Adrenal gland (tissue), 12 donors: Measurements from ENCODE around the gene ALDH3B2. TPM values are rescaled to one million over a fixed set of nuclear protein-coding genes. Genes with fewer than 3 reads are reported as not detected.
"Not testable (repeated sequence)": the region's sequence is repeated elsewhere in the genome, so short reads cannot be mapped to it uniquely, and the experiment has no call there.

Experiments
- DNase-seq, 7 donors: peaks; one replicate each; pipeline ENCODE4 v3.0.0-alpha.2; 2019 to 2020
- H3K27ac ChIP-seq, 5 donors: fragments of 200-600 bp; sonication (generic) in 4 of 5; 1 replicate in 3 of 5; 2 replicates in 2 of 5; pipeline versions ENCODE4 v1.5.1 to v1.8.0; 2016 to 2020; ENCODE audit warnings: mild to moderate bottlenecking in 1 of 5
- H3K27me3 ChIP-seq: fragments of 200-600 bp; 2 replicates; pipeline ENCODE4 v1.8.0; 2021
- H3K36me3 ChIP-seq, 2 donors: fragments of 200-600 bp; replicated peaks in 1 of 2; 1 replicate in 1 of 2; 2 replicates in 1 of 2; pipeline versions ENCODE4 v1.5.1 to v1.8.0; 2018 to 2022
- H3K4me1 ChIP-seq, 2 donors: fragments of 200-600 bp; replicated peaks in 1 of 2; 1 replicate in 1 of 2; 2 replicates in 1 of 2; pipeline versions ENCODE4 v1.5.1 to v1.8.0; 2018 to 2021
- H3K4me3 ChIP-seq, 4 donors: fragments of 200-600 bp; sonication (generic) in 3 of 4; one replicate each; pipeline ENCODE4 v1.5.1; 2016 to 2018
- H3K9me3 ChIP-seq, 3 donors: fragments of 200-600 bp; sonication (generic) in 1 of 3; replicated peaks in 1 of 3; 1 replicate in 2 of 3; 2 replicates in 1 of 3; pipeline versions ENCODE4 v1.5.1 to v1.8.0; 2016 to 2021
- POLR2A ChIP-seq, 2 donors: fragments of 450-650 bp; IDR thresholded peaks; one replicate each; pipeline ENCODE4 v1.6.1; 2017; ENCODE audit warnings: antibody characterized with exemption in 2 of 2, mild to moderate bottlenecking in 2 of 2, moderate library complexity in 1 of 2
- WGBS, 4 donors: extraction: QIAGEN DNeasy Blood & Tissue Kit in 2 of 4; methylation state at CpG; one replicate each; pipeline versions ENCODE4 v1.1.5 to v1.1.7; 2013 to 2017; 5-methylcytosine and 5-hydroxymethylcytosine counted together
- intact Hi-C, 2 donors: fragments of 100-400 bp; cut with DNase I; formaldehyde crosslinking; loops; one replicate each; pipeline versions ENCODE4 v1.14.1 to v1.15.0; 2022 to 2023
- polyA plus RNA-seq, 3 donors: library from polyadenylated mRNA; stranded (reverse); fragments of 200-250 nt in 2 of 3; fragments of 350-450 nt in 1 of 3; fragmentation: Illumina TruSeq in 1 of 3; extraction: RNeasy Lipid Tissue Mini Kit (QIAGEN cat#74804) in 1 of 3; gene quantifications; one replicate each; pipeline ENCODE4 v1.2.3, GENCODE V29; 2013 to 2014
- total RNA-seq, 9 donors: library from RNA; depleted of rRNA in 4 of 9; stranded (reverse); fragments of >200 nt in 4 of 9; fragments of 120-200 nt in 1 of 9; fragmentation: NEBNext Ultra II Directional in 1 of 9; extraction: Animal tissue kit (Norgen Biotek cat#: 25700) in 1 of 9; gene quantifications; one replicate each; pipeline versions ENCODE4 v1.1.0 to v1.2.4, GENCODE V29; 2013 to 2023
- TF ChIP-seq, protein P1 (sequence below), 6 experiments: fragments of 450-650 bp in 4 of 6; fragments of 200-600 bp in 2 of 6; sonication (generic) in 1 of 6; IDR thresholded peaks; 1 replicate in 5 of 6; 2 replicates in 1 of 6; pipeline versions ENCODE4 v1.5.1 to v1.8.0; 2016 to 2021; ENCODE audit warnings: antibody characterized with exemption in 6 of 6, mild to moderate bottlenecking in 2 of 6, moderate library complexity in 1 of 6
- donor health status: healthy with polysubstance abuse.
- donor health status: Bipolar disorder and iron deficiency.
- donor health status: DM: yes; HTN: yes; CAD: no.
- donor health status: DM: no; HTN: no; CAD: no.
- donor health status: DM: no; HTN: no; CAD: no.
- donor health status: DM: yes; HTN: yes; CAD: no.

The ALDH3B2 gene
- total and polyA plus RNA-seq, 12 donors: 0.10 TPM; not detected in 11

DNA sequence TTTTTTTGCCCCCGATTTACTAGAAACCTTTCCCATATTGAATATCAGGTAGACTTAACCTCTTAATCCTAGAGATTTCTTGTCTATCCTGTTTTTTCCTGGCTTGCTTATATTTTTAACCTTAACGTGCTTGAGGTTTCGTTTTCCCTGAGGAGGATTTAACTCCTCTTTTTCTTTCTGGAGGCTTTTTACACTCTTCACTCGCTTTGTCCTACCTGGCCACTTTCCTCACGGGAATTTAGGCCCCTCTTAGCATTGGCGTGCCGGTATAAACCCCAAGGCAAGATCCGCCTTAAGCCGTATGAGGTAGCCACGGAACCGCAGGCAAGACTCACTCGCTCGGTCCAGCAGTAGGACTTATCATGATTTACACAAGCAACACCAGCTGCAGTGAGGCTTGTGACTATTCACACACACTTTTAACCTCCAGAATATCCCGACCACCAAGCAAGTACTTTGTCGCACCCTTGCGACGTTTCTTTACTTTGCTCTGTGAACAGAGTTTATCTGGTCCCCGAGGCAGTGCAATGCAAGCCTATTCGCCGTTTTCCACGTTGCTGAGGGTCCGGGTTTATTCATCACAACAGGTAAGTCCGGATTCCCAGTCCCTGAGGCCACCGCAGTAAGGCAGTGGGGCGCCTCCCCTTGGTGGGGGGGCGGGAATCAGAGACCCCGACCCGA is 20.6 kb upstream of the ALDH3B2 start:
- TF ChIP-seq, protein P1, sequence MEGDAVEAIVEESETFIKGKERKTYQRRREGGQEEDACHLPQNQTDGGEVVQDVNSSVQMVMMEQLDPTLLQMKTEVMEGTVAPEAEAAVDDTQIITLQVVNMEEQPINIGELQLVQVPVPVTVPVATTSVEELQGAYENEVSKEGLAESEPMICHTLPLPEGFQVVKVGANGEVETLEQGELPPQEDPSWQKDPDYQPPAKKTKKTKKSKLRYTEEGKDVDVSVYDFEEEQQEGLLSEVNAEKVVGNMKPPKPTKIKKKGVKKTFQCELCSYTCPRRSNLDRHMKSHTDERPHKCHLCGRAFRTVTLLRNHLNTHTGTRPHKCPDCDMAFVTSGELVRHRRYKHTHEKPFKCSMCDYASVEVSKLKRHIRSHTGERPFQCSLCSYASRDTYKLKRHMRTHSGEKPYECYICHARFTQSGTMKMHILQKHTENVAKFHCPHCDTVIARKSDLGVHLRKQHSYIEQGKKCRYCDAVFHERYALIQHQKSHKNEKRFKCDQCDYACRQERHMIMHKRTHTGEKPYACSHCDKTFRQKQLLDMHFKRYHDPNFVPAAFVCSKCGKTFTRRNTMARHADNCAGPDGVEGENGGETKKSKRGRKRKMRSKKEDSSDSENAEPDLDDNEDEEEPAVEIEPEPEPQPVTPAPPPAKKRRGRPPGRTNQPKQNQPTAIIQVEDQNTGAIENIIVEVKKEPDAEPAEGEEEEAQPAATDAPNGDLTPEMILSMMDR (IDR thresholded peaks at IDR 0.05): no peak
- TF ChIP-seq POLR2A (IDR thresholded peaks at IDR 0.05): no peak
- Histone ChIP-seq H3K4me1 (no peaks in the 10 kb centered on the region), H3K4me3 (no peak overlapping the region), H3K27ac (no peak overlapping the region), H3K9me3 (no peaks in the 10 kb centered on the region), H3K36me3 (no peaks in the 10 kb centered on the region), H3K27me3 (peaks cover 11% of the 10 kb centered on the region)
- intact Hi-C loops: no loop called here
- DNase-seq: no peak
- WGBS, 4 donors: 86 to 89% (median 88%) methylated on average over 28 of the region's 28 CpGs

GRCh38 chr11:67691149-67691548 is 16.7 kb upstream of the ALDH3B2 start:
- intact Hi-C loops: no loop called here
- no peak overlapping the region for H3K4me3 ChIP-seq

GRCh38 chr11:67689178-67689577 is 14.8 kb upstream of the ALDH3B2 start:
- TF ChIP-seq POLR2A (IDR thresholded peaks at IDR 0.05): no peak
- TF ChIP-seq, protein P1 (IDR thresholded peaks at IDR 0.05): no peak
- H3K4me1 ChIP-seq: peaks cover 0 to 8% of the 10 kb centered on the region in 2 donors
- H3K27me3 ChIP-seq: no peaks in the 10 kb centered on the region
- no peak for DNase-seq
- H3K27ac ChIP-seq: no peak overlapping the region
- H3K9me3 ChIP-seq: no peaks in the 10 kb centered on the region
- H3K36me3 ChIP-seq: no peaks in the 10 kb centered on the region
- H3K4me3 ChIP-seq: no peak overlapping the region
- intact Hi-C loops: no loop called here
- WGBS, 4 donors: 71 to 77% (median 72%) methylated on average over 4 of the region's 4 CpGs

More at GRCh38 chr11:67691149-67691548, 16.7 kb upstream of the ALDH3B2 start:
- TF ChIP-seq, protein P1 (IDR thresholded peaks at IDR 0.05): no peak
- no peak for TF ChIP-seq POLR2A (IDR thresholded peaks at IDR 0.05)
- no peaks in the 10 kb centered on the region for H3K36me3 ChIP-seq
- DNase-seq: no peak
- H3K4me1 ChIP-seq: no peaks in the 10 kb centered on the region
- H3K9me3 ChIP-seq: no peaks in the 10 kb centered on the region
- no peak overlapping the region for H3K27ac ChIP-seq
- WGBS, 4 donors: 46 to 62% (median 57%) methylated on average over 2 of the region's 2 CpGs
- no peaks in the 10 kb centered on the region for H3K27me3 ChIP-seq

- peaks cover 2% of the 10 kb centered on the region for H3K27me3 ChIP-seq
- H3K9me3 ChIP-seq: no peaks in the 10 kb centered on the region
- no peak for DNase-seq
- intact Hi-C loops: no loop called here
- WGBS, 4 donors: 88 to 97% (median 95%) methylated on average over 2 of the region's 2 CpGs
- TF ChIP-seq, protein P1 (IDR thresholded peaks at IDR 0.05): no peak
- TF ChIP-seq POLR2A (IDR thresholded peaks at IDR 0.05): no peak
- peaks cover 0 to 8% of the 10 kb centered on the region in 2 donors for H3K4me1 ChIP-seq
- H3K27ac ChIP-seq: no peak overlapping the region
- H3K4me3 ChIP-seq: no peak overlapping the region
- H3K36me3 ChIP-seq: no peaks in the 10 kb centered on the region
Observed at GRCh38 chr11:67687986-67688385, 13.6 kb upstream of the ALDH3B2 start.

- H3K4me1 ChIP-seq, H3K4me3 ChIP-seq, H3K27ac ChIP-seq, H3K9me3 ChIP-seq, H3K27me3 ChIP-seq, intact Hi-C loops, H3K36me3 ChIP-seq, DNase-seq: not testable (repeated sequence)
- WGBS, 4 donors: 34 to 39% (median 37%) methylated on average over 8 of the region's 8 CpGs
Observed at GRCh38 chr11:67685641-67686332, 11.4 kb upstream of the ALDH3B2 start.

- H3K36me3 ChIP-seq, H3K27ac ChIP-seq, H3K4me3 ChIP-seq, H3K27me3 ChIP-seq, H3K9me3 ChIP-seq, H3K4me1 ChIP-seq, DNase-seq, intact Hi-C loops: not testable (repeated sequence)
- WGBS, 4 donors: 80 to 83% (median 81%) methylated on average over 14 of the region's 14 CpGs
Observed at GRCh38 chr11:67682126-67683034, 8.0 kb upstream of the ALDH3B2 start.
